H9 (cell line): ENCODE data around the gene ZBTB16. TPM values are rescaled to one million over a fixed set of nuclear protein-coding genes. Genes with fewer than 3 reads are reported as not detected.

ENCODE experiments used
- DNase-seq: peaks from one replicate; pipeline ENCODE4 v3.0.0-alpha.2; 2017
- H2AFZ ChIP-seq: one replicate; pipeline ENCODE4 v1.6.1; 2013; ENCODE audit warnings: mild to moderate bottlenecking, low read length, control low read depth, moderate library complexity
- H2AK5ac ChIP-seq: 2 replicates; pipeline ENCODE4 v1.6.1; 2013; ENCODE audit warnings: low read length, control low read depth, mixed read lengths; ENCODE audit not compliant: insufficient read length
- H2BK120ac ChIP-seq: one replicate; pipeline ENCODE4 v1.6.1; 2013; ENCODE audit warnings: low read depth, mild to moderate bottlenecking, low read length, control low read depth, inconsistent platforms; ENCODE audit not compliant: poor library complexity, severe bottlenecking
- H2BK12ac ChIP-seq: 2 replicates; pipeline ENCODE4 v1.6.1; 2013; ENCODE audit warnings: low read length, control low read depth, mixed read lengths, low read depth; ENCODE audit not compliant: insufficient read length
- H2BK15ac ChIP-seq: 2 replicates; pipeline ENCODE4 v1.6.1; 2013; ENCODE audit warnings: low read depth, low read length, control low read depth
- H2BK20ac ChIP-seq: one replicate; pipeline ENCODE4 v1.6.1; 2013; ENCODE audit warnings: low read depth, mild to moderate bottlenecking, low read length, control low read depth, inconsistent platforms; ENCODE audit not compliant: poor library complexity, severe bottlenecking
- H2BK5ac ChIP-seq: 2 replicates; pipeline ENCODE4 v1.6.1; 2013; ENCODE audit warnings: low read length, control low read depth, mixed read lengths; ENCODE audit not compliant: insufficient read length
- H3K14ac ChIP-seq: 2 replicates; pipeline ENCODE4 v1.6.1; 2013; ENCODE audit warnings: low read length, control low read depth; ENCODE audit not compliant: insufficient read depth
- H3K18ac ChIP-seq: 2 replicates; pipeline ENCODE4 v1.6.1; 2013; ENCODE audit warnings: low read depth, mild to moderate bottlenecking, mixed read lengths, low read length, control low read depth; ENCODE audit not compliant: insufficient read length
- H3K23ac ChIP-seq: 2 replicates; pipeline ENCODE4 v1.6.1; 2013; ENCODE audit warnings: low read length, control low read depth, mixed read lengths, low read depth; ENCODE audit not compliant: insufficient read length
- H3K23me2 ChIP-seq: 2 replicates; pipeline ENCODE4 v1.6.1; 2013; ENCODE audit warnings: low read depth, mild to moderate bottlenecking, mixed read lengths, low read length, control low read depth; ENCODE audit not compliant: insufficient read length, poor library complexity, severe bottlenecking
- H3K27ac ChIP-seq: 2 replicates; pipeline ENCODE4 v1.5.1; 2013; ENCODE audit warnings: low read length, control low read depth, mixed read lengths, low read depth; ENCODE audit not compliant: insufficient read length
- H3K27me3 ChIP-seq: 2 replicates; pipeline ENCODE4 v1.6.1; 2013; ENCODE audit warnings: low read length, control low read depth, inconsistent platforms; ENCODE audit not compliant: insufficient read depth
- H3K4ac ChIP-seq: 2 replicates; pipeline ENCODE4 v1.6.1; 2013; ENCODE audit warnings: low read depth, mild to moderate bottlenecking, control low read depth, inconsistent platforms, low read length, moderate library complexity
- H3K4me1 ChIP-seq: 2 replicates; pipeline ENCODE4 v1.6.1; 2013; ENCODE audit warnings: low read length, control low read depth, inconsistent platforms; ENCODE audit not compliant: insufficient read depth
- H3K4me2 ChIP-seq: 2 replicates; pipeline ENCODE4 v1.6.1; 2013; ENCODE audit warnings: low read length, control low read depth, mixed read lengths; ENCODE audit not compliant: insufficient read length, insufficient read depth
- H3K56ac ChIP-seq: 2 replicates; pipeline ENCODE4 v1.6.1; 2013; ENCODE audit warnings: low read depth, mild to moderate bottlenecking, mixed read lengths, low read length, control low read depth; ENCODE audit not compliant: insufficient read length
- H3K79me1 ChIP-seq: 2 replicates; pipeline ENCODE4 v1.6.1; 2013; ENCODE audit warnings: low read depth, mild to moderate bottlenecking, moderate library complexity, low read length, control low read depth, inconsistent platforms; ENCODE audit not compliant: insufficient read depth, poor library complexity, severe bottlenecking
- H3K79me2 ChIP-seq: 2 replicates; pipeline ENCODE4 v1.6.1; 2013; ENCODE audit warnings: low read length, control low read depth, inconsistent platforms; ENCODE audit not compliant: insufficient read depth
- H3K9ac ChIP-seq: 2 replicates; pipeline ENCODE4 v1.6.1; 2013; ENCODE audit warnings: low read length, control low read depth, mixed read lengths; ENCODE audit not compliant: insufficient read length; ENCODE audit errors: extremely low read depth
- H3K9me3 ChIP-seq: one replicate; pipeline ENCODE4 v1.6.1; 2013; ENCODE audit warnings: low read depth, low read length, inconsistent platforms; ENCODE audit not compliant: control insufficient read depth
- H3T11ph ChIP-seq: one replicate; pipeline ENCODE4 v1.6.1; 2013; ENCODE audit warnings: mild to moderate bottlenecking, low read length, control low read depth, inconsistent platforms
- H4K20me1 ChIP-seq: one replicate; pipeline ENCODE4 v1.6.1; 2013; ENCODE audit not compliant: control insufficient read depth, insufficient read length, insufficient read depth
- H4K5ac ChIP-seq: 2 replicates; pipeline ENCODE4 v1.6.1; 2013; ENCODE audit warnings: low read depth, mild to moderate bottlenecking, mixed read lengths, low read length, control low read depth; ENCODE audit not compliant: insufficient read length
- H4K8ac ChIP-seq: replicated peaks from 2 replicates; pipeline ENCODE4 v1.6.1; 2013; ENCODE audit warnings: low read length, control low read depth, mixed read lengths, low read depth; ENCODE audit not compliant: insufficient read length
- H4K91ac ChIP-seq: 2 replicates; pipeline ENCODE4 v1.6.1; 2013; ENCODE audit warnings: low read depth, mild to moderate bottlenecking, moderate library complexity, mixed read lengths, low read length, control low read depth; ENCODE audit not compliant: insufficient read length
- H3K27ac Mint-ChIP-seq, 3 experiments: 2 replicates in 2 of 3; 3 replicates in 1 of 3; pipeline ENCODE4 v1.8.0; 2020 to 2021; ENCODE audit warnings: mixed read lengths in 3 of 3, mild to moderate bottlenecking in 1 of 3, moderate library complexity in 1 of 3
- H3K27me3 Mint-ChIP-seq: 2 replicates; pipeline ENCODE4 v1.8.0; 2021; ENCODE audit warnings: low read depth, mild to moderate bottlenecking, moderate library complexity, mixed read lengths
- H3K36me3 Mint-ChIP-seq, 3 experiments: 2 replicates in 2 of 3; 3 replicates in 1 of 3; pipeline ENCODE4 v1.8.0; 2020 to 2021; ENCODE audit warnings: low read depth in 3 of 3, mixed read lengths in 3 of 3; ENCODE audit not compliant: insufficient read depth in 1 of 3
- H3K4me1 Mint-ChIP-seq, 2 experiments: 2 replicates each; pipeline ENCODE4 v1.8.0; 2020; ENCODE audit warnings: mixed read lengths in 2 of 2
- H3K4me3 Mint-ChIP-seq, 2 experiments: 2 replicates in 1 of 2; 3 replicates in 1 of 2; pipeline ENCODE4 v1.8.0; 2020 to 2021; ENCODE audit warnings: mild to moderate bottlenecking in 2 of 2, mixed read lengths in 2 of 2, moderate library complexity in 1 of 2
- H3K9me3 Mint-ChIP-seq, 2 experiments: 2 replicates in 1 of 2; 3 replicates in 1 of 2; pipeline ENCODE4 v1.8.0; 2020; ENCODE audit warnings: mild to moderate bottlenecking in 2 of 2, mixed read lengths in 2 of 2, moderate library complexity in 1 of 2
- CTCF ChIP-seq: fragments of 200-600 bp; sonication (generic); conservative IDR thresholded peaks from 3 replicates; pipeline ENCODE4 v1.8.0; 2021; ENCODE audit warnings: antibody characterized with exemption, mild to moderate bottlenecking
- WGBS: extraction: QIAGEN DNeasy Blood & Tissue Kit; methylation state at CpG from one replicate; pipeline ENCODE4 v1.1.7; 2013; ENCODE audit warnings: missing lambda C conversion rate, low lambda C conversion rate, mixed read lengths; ENCODE audit not compliant: insufficient read length; ENCODE audit errors: extremely low coverage; 5-methylcytosine and 5-hydroxymethylcytosine counted together
- total RNA-seq: library from RNA; stranded (reverse); gene quantifications from 2 replicates; pipeline ENCODE4 v1.2.1, GENCODE V29; 2021

ZBTB16 gene
- total RNA-seq, 1 experiment from 2014 or later, result not detected

GRCh38 chr11:114015117-114015516, 44.4 kb upstream of the ZBTB16 start:
- Histone ChIP-seq H3K4ac (no peak overlapping the region), H3K18ac (no peak overlapping the region), H2AFZ (no peak overlapping the region), H2BK20ac (no peak overlapping the region), H2BK5ac (no peak overlapping the region), H3K27me3 (no peaks in the 10 kb centered on the region), H3K14ac (no peak overlapping the region; the same call in 1 of the 2 replicates), H3T11ph (no peak overlapping the region), H3K4me1 (no peaks in the 10 kb centered on the region), H3K79me2 (no peaks in the 10 kb centered on the region), H2BK120ac (no peak overlapping the region), H3K9me3 (no peaks in the 10 kb centered on the region), H3K27ac (no peak overlapping the region), H3K56ac (no peak overlapping the region), H3K79me1 (no peaks in the 10 kb centered on the region), H4K91ac (no peak overlapping the region), H3K4me2 (no peak overlapping the region), H3K23me2 (no peaks in the 10 kb centered on the region), H3K9ac (no peak overlapping the region), H4K8ac (no peak overlapping the region), H4K20me1 (no peaks in the 10 kb centered on the region), H4K5ac (no peak overlapping the region), H3K23ac (no peak overlapping the region), H2BK12ac (no peak overlapping the region), H2AK5ac (no peak overlapping the region), H2BK15ac (no peak overlapping the region)
- Mint-ChIP-seq H3K27me3 (peaks cover 9% of the 10 kb centered on the region; the same call in 1 of the 2 replicates), H3K4me3 (no peak overlapping the region), H3K36me3 (no peaks in the 10 kb centered on the region), H3K27ac (no peak overlapping the region), H3K4me1 (peaks cover 2 to 3% of the 10 kb centered on the region in 2 experiments; a peak in 1 of 4 replicates), H3K9me3 (no peaks in the 10 kb centered on the region)
- no peak for DNase-seq
- no CpG with 5 or more reads among the region's 6 CpGs for WGBS
- TF ChIP-seq CTCF, result no peak
